Keratinocyte (primary cell): Measurements from ENCODE around the gene PSD4. TPM values are rescaled to one million over a fixed set of nuclear protein-coding genes. Genes with fewer than 3 reads are reported as not detected.
A peak's percentile ranks its signal among the peaks of the same experiment; 100 is the strongest.

ENCODE experiments used
- DNase-seq: peaks from one replicate; pipeline ENCODE4 v3.0.0-alpha.2; 2011; ENCODE audit warnings: low read depth, missing footprints, low spot score
- FAIRE-seq: peaks from 2 replicates; lab custom pipeline; 2011; peaks lifted over from hg19 to GRCh38; lab: Jason Lieb, UNC
- H2AFZ ChIP-seq: 2 replicates; pipeline ENCODE4 v1.6.0; 2012; ENCODE audit warnings: low read length, control low read depth, inconsistent platforms; ENCODE audit not compliant: control insufficient read depth
- H3K27ac ChIP-seq: 2 replicates; pipeline ENCODE4 v1.5.1; 2011; ENCODE audit warnings: low read length; ENCODE audit not compliant: control insufficient read depth, insufficient read depth
- H3K27me3 ChIP-seq: 3 replicates; pipeline ENCODE4 v1.6.0; 2011; ENCODE audit warnings: low read length; ENCODE audit not compliant: control insufficient read depth, insufficient read depth; ENCODE audit errors: extremely low read depth
- H3K36me3 ChIP-seq, 2 experiments: 2 replicates in 1 of 2; 3 replicates in 1 of 2; pipeline ENCODE4 v1.5.1; 2011; ENCODE audit warnings: low read length in 2 of 2, mild to moderate bottlenecking in 1 of 2; ENCODE audit not compliant: control insufficient read depth in 2 of 2, insufficient read depth in 2 of 2; ENCODE audit errors: extremely low read depth in 1 of 2
- H3K4me1 ChIP-seq: 3 replicates; pipeline ENCODE4 v1.5.1; 2011; ENCODE audit warnings: low read length; ENCODE audit not compliant: control insufficient read depth, insufficient read depth; ENCODE audit errors: extremely low read depth
- H3K4me2 ChIP-seq: 3 replicates; pipeline ENCODE4 v1.6.0; 2011; ENCODE audit warnings: low read depth, low read length; ENCODE audit not compliant: control insufficient read depth, insufficient read depth; ENCODE audit errors: extremely low read depth
- H3K4me3 ChIP-seq, 3 experiments: fragments of 200-600 bp in 1 of 3; sonication (generic) in 1 of 3; 2 replicates in 2 of 3; 3 replicates in 1 of 3; pipeline ENCODE4 v1.5.1; 2011 to 2016; ENCODE audit warnings: low read length in 3 of 3, mild to moderate bottlenecking in 3 of 3, control low read depth in 2 of 3, inconsistent platforms in 1 of 3, low read depth in 1 of 3, mixed read lengths in 1 of 3, mixed run types in 1 of 3, moderate library complexity in 1 of 3; ENCODE audit not compliant: control insufficient read depth in 2 of 3, insufficient read depth in 2 of 3; ENCODE audit errors: extremely low read depth in 1 of 3
- H3K79me2 ChIP-seq: 2 replicates; pipeline ENCODE4 v1.6.0; 2012; ENCODE audit warnings: low read length; ENCODE audit not compliant: control insufficient read depth, insufficient read depth
- H3K9ac ChIP-seq: 3 replicates; pipeline ENCODE4 v1.6.0; 2011; ENCODE audit warnings: low read length; ENCODE audit not compliant: control insufficient read depth, insufficient read depth; ENCODE audit errors: extremely low read depth
- H3K9me1 ChIP-seq: 3 replicates; pipeline ENCODE4 v1.6.0; 2011; ENCODE audit warnings: low read length; ENCODE audit not compliant: control insufficient read depth, insufficient read depth; ENCODE audit errors: extremely low read depth
- H3K9me3 ChIP-seq: 2 replicates; pipeline ENCODE4 v1.5.1; 2012; ENCODE audit warnings: low read depth, low read length; ENCODE audit not compliant: control insufficient read depth
- H4K20me1 ChIP-seq: 3 replicates; pipeline ENCODE4 v1.6.0; 2011; ENCODE audit warnings: low read length; ENCODE audit not compliant: control insufficient read depth, insufficient read depth; ENCODE audit errors: extremely low read depth
- CTCF ChIP-seq, 3 experiments: IDR thresholded peaks in 1 of 3; conservative IDR thresholded peaks in 1 of 3; optimal IDR thresholded peaks in 1 of 3; 2 replicates in 2 of 3; 3 replicates in 1 of 3; pipeline versions ENCODE3 to v1.5.1; 2011; ENCODE audit warnings: low read length in 3 of 3, mild to moderate bottlenecking in 3 of 3, moderate library complexity in 2 of 3, control low read depth in 1 of 3, inconsistent platforms in 1 of 3; ENCODE audit not compliant: insufficient read depth in 2 of 3; ENCODE audit errors: extremely low read depth in 1 of 3
- EZH2 ChIP-seq: IDR thresholded peaks from one replicate; pipeline ENCODE4 v1.6.1; 2012; ENCODE audit warnings: inconsistent platforms, mild to moderate bottlenecking, low read length, moderate library complexity
- dilution Hi-C: fragments of 300-500 bp; cut with MboI; formaldehyde crosslinking; loops from one replicate; pipeline ENCODE4 v1.7.0; 2020; ENCODE audit warnings: low sequenced_read_pairs; ENCODE audit not compliant: extremely low pct_ligation_motif_present
- polyA plus RNA-seq, 5 experiments: library from polyadenylated mRNA; depleted of rRNA in 3 of 5; stranded (reverse) in 3 of 5; stranded (forward) in 1 of 5; unstranded in 1 of 5; fragments of >200 nt; gene quantifications; 1 replicate in 1 of 5; 2 replicates in 3 of 5; 3 replicates in 1 of 5; pipeline versions ENCODE4 v1.2.1 to v1.2.3, GENCODE V29; 2011 to 2012; ENCODE audit warnings: missing spikeins in 2 of 5, low read depth in 1 of 5, low replicate concordance in 1 of 5

PSD4 gene
- polyA plus RNA-seq, 1 donor (not counting 4 experiments of a cell fraction or from before 2014, with no cell fraction given) = 11.1 TPM

- TF ChIP-seq CTCF (optimal IDR thresholded peaks at IDR 0.05 in 1 of 3, IDR thresholded peaks at IDR 0.05 in 1 of 3, conservative IDR thresholded peaks at IDR 0.05 in 1 of 3; ENCODE audit: extremely low read depth in 1 of 3, insufficient read depth in 2 of 3, low read length in 3 of 3) = no peak
- TF ChIP-seq EZH2 = no peak
- dilution Hi-C loops = no loop called here
Observed at GRCh38 chr2:113149553-113150257, 24.1 kb upstream of the PSD4 start.

GRCh38 chr2:113150258-113150601 is 23.5 kb upstream of the PSD4 start:
- Histone ChIP-seq H3K9me1 (no peaks in the 10 kb centered on the region), H3K9ac (no peak overlapping the region), H3K4me3 (no peak overlapping the region), H3K4me1 (peaks cover 22% of the 10 kb centered on the region), H2AFZ (no peak overlapping the region), H3K36me3 (no peaks in the 10 kb centered on the region), H3K79me2 (no peaks in the 10 kb centered on the region), H3K27ac (no peak overlapping the region), H4K20me1 (no peaks in the 10 kb centered on the region), H3K4me2 (no peak overlapping the region), H3K27me3 (no peaks in the 10 kb centered on the region), H3K9me3 (no peaks in the 10 kb centered on the region)
- DNase-seq (no peak), FAIRE-seq (no peak)
- dilution Hi-C loops = no loop called here
- TF ChIP-seq CTCF (optimal IDR thresholded peaks at IDR 0.05 in 1 of 3, IDR thresholded peaks at IDR 0.05 in 1 of 3, conservative IDR thresholded peaks at IDR 0.05 in 1 of 3; ENCODE audit: extremely low read depth in 1 of 3, insufficient read depth in 2 of 3, low read length in 3 of 3) = no peak
- TF ChIP-seq EZH2 = no peak

More at GRCh38 chr2:113149553-113150257, 24.1 kb upstream of the PSD4 start:
- no peak overlapping the region for H3K9ac ChIP-seq
- H3K9me1 ChIP-seq = no peaks in the 10 kb centered on the region
- no peaks in the 10 kb centered on the region for H3K9me3 ChIP-seq
- H3K27ac ChIP-seq = peak overlapping the region; percentile 48
- DNase-seq (no peak), FAIRE-seq (peak; percentile 86)
- H3K27me3 ChIP-seq = no peaks in the 10 kb centered on the region
- peaks cover 22% of the 10 kb centered on the region for H3K4me1 ChIP-seq
- no peaks in the 10 kb centered on the region for H3K36me3 ChIP-seq
- H3K4me2 ChIP-seq = peak overlapping the region; percentile 63
- no peak overlapping the region for H3K4me3 ChIP-seq
- no peaks in the 10 kb centered on the region for H4K20me1 ChIP-seq
- H2AFZ ChIP-seq = peak overlapping the region; percentile 47
- no peaks in the 10 kb centered on the region for H3K79me2 ChIP-seq
